Caki2 (cell line): ENCODE results near the gene ROS1. TPM values are rescaled to one million over a fixed set of nuclear protein-coding genes. Genes with fewer than 3 reads are reported as not detected.
"Not testable (repeated sequence)": the region's sequence is repeated elsewhere in the genome, so short reads cannot be mapped to it uniquely, and the experiment has no call there.

Experiments used
- DNase-seq: peaks from one replicate; pipeline ENCODE4 v3.0.0-alpha.2; 2015; ENCODE audit warnings: low read depth
- in situ Hi-C: cut with HindIII; loops from 2 replicates; pipeline ENCODE4 v1.10.0; 2016; ENCODE audit warnings: low sequenced_read_pairs, low pct_unique_long_range_greater_than_20kb, mixed read lengths
- total RNA-seq: library from RNA; depleted of rRNA; stranded (reverse); fragments of >200 nt; shearing (Covaris generic); gene quantifications from 2 replicates; pipeline ENCODE4 v1.2.3, GENCODE V29; 2014; ENCODE audit warnings: low replicate concordance; rRNA removed

ROS1 gene
- total RNA-seq, 1 experiment from 2014 or later: not detected

DNA sequence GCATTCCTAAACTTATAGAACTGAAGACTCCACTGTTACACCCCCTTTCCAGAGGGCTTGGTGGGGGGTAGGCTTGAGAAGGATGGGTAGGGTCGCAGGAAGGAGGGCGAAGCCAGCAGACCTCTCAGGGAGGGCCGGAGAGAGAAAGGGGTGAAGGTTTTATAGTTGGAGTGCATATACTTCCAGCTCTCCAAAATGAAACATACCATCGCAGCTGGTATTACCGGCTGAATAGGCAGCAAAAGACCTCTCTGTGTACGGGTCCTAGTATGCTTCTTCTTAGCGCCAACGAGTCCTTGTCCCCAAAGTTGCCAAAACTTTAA lies 161.4 kb downstream of the ROS1 start:
- DNase-seq: no peak
- in situ Hi-C loops: no loop called here

GRCh38 chr6:117263353-117263927 lies 162.3 kb downstream of the ROS1 start:
- no peak for DNase-seq
- in situ Hi-C loops: no loop called here

DNA sequence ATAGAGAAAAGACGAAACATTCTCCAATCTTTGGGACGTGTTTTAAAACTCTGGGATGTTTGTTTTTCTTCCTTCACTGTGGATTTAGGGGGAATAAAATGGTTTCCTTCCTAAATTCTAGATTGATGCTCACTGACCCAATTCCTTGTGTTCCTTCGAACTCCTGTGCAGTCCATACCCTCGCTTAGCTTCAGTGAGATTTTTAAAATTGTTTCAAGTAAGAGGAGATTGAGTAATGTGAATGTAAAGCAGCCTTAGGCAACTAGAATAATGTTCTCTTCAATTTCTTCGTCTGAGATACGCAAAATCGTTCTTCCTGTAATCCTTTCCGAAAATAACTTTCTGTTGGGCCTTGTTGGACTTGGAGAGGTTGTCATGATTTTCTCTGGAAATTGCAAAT lies 162.9 kb downstream of the ROS1 start:
- in situ Hi-C loops: no loop called here
- DNase-seq: no peak

- no peak for DNase-seq
- in situ Hi-C loops: no loop called here
Measured at GRCh38 chr6:117253785-117254184, 172.0 kb downstream of the ROS1 start.

GRCh38 chr6:117244979-117245378 lies 180.8 kb downstream of the ROS1 start:
- DNase-seq, in situ Hi-C loops: not testable (repeated sequence)

DNA sequence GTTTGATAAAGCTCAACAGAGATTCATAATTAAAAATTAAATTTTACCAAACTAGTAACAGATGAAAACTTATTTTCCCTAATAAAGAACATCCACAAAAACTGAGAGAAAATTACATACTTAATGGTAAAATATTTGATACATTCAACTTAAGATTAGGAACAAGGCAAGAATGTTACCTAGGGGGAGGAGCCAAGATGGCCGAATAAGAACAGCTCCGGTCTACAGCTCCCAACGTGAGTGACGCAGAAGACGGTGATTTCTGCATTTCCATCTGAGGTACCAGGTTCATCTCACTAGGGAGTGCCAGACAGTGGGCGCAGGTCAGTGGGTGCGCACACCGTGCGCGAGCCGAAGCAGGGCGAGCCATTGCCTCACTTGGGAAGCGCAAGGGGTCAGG lies 181.2 kb downstream of the ROS1 start:
- in situ Hi-C loops: not testable (repeated sequence)

More for the DNA sequence above, 181.2 kb downstream of the ROS1 start:
- DNase-seq: not testable (repeated sequence)

Other genes starting within 250 kb of the ROS1 start
- gene VGLL2, start 160.4 kb downstream of the ROS1 start, total RNA-seq: not detected in 2 replicates
- gene DCBLD1, start 56.7 kb upstream of the ROS1 start, total RNA-seq: 10.4 and 19.9 TPM in 2 replicates
- gene GOPC, start 176.6 kb upstream of the ROS1 start, total RNA-seq: 8.0 and 8.2 TPM in 2 replicates
- gene NUS1, start 249.5 kb upstream of the ROS1 start, total RNA-seq: 21.0 and 23.6 TPM in 2 replicates